BE2C (cell line): ENCODE measurements around the gene IRAK1.

ENCODE experiments used
- DNase-seq: peaks from one replicate; pipeline ENCODE4 v3.0.0-alpha.2; 2020
- H3K27me3 ChIP-seq: fragments of 250-450 bp; sonication (Bioruptor Pico); 2 replicates; pipeline ENCODE4 v1.5.1; 2020; ENCODE audit warnings: mild to moderate bottlenecking
- H3K36me3 ChIP-seq: fragments of 250-450 bp; sonication (Bioruptor Pico); 2 replicates; pipeline ENCODE4 v1.5.1; 2020; ENCODE audit warnings: mild to moderate bottlenecking
- H3K4me1 ChIP-seq: fragments of 250-450 bp; sonication (Bioruptor Pico); 2 replicates; pipeline ENCODE4 v1.5.1; 2020
- H3K4me3 ChIP-seq: 2 replicates; pipeline ENCODE4 v1.5.1; 2011; ENCODE audit warnings: low read depth, low read length
- H3K9me3 ChIP-seq: fragments of 250-450 bp; sonication (Bioruptor Pico); 2 replicates; pipeline ENCODE4 v1.5.1; 2020
- CTCF ChIP-seq: IDR thresholded peaks from 2 replicates; pipeline ENCODE4 v1.5.1; 2012; ENCODE audit warnings: mild to moderate bottlenecking, low read depth, low read length

The IRAK1 gene

GRCh38 chrX:153961292-153961691 lies 58.4 kb downstream of the IRAK1 start:
- H3K36me3 ChIP-seq: peaks cover 87% of the 10 kb centered on the region
- no peak overlapping the region for H3K4me3 ChIP-seq
- H3K9me3 ChIP-seq: no peaks in the 10 kb centered on the region
- no peak for DNase-seq
- H3K4me1 ChIP-seq: no peaks in the 10 kb centered on the region; the same call in 1 of the 2 replicates
- H3K27me3 ChIP-seq: no peaks in the 10 kb centered on the region
- no peak for TF ChIP-seq CTCF

- Histone ChIP-seq H3K4me1 (no peaks in the 10 kb centered on the region), H3K9me3 (no peaks in the 10 kb centered on the region), H3K27me3 (no peaks in the 10 kb centered on the region), H3K36me3 (peaks cover 92% of the 10 kb centered on the region), H3K4me3 (no peak overlapping the region)
- DNase-seq: no peak
- TF ChIP-seq CTCF: no peak
These were observed 58.9 kb downstream of the IRAK1 start for GRCh38 chrX:153960786-153961185.
